ENCODE results near the gene SIPA1.

Gene SIPA1

DNA sequence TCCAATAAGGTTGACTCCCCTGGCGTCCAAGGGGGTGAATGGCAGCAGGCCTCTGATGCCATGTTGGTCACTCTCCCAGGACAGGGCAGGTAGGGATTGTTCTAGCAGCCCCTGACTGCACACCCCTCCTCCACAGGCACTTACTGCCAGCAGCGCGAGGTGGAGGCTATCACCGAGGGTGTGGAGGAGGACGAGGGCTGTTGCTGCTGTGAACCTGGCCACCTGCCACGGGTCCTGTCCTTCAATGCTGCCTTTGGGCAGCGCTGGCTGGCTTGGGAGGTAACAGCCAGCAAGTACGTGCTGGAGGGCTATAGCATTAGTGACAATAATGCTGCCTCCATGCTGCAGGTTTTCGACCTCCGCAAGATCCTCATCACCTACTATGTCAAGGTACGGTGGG lies 7.7 kb upstream of the SIPA1 start:
- in situ Hi-C loops (cut with HindIII; ENCODE audit: low pct_ligation_motif_present, low sequenced_read_pairs), result no loop called here
- peaks cover 74% of the 10 kb centered on the region for H3K36me3 ChIP-seq (replicated peaks)
- TF ChIP-seq, protein P1, sequence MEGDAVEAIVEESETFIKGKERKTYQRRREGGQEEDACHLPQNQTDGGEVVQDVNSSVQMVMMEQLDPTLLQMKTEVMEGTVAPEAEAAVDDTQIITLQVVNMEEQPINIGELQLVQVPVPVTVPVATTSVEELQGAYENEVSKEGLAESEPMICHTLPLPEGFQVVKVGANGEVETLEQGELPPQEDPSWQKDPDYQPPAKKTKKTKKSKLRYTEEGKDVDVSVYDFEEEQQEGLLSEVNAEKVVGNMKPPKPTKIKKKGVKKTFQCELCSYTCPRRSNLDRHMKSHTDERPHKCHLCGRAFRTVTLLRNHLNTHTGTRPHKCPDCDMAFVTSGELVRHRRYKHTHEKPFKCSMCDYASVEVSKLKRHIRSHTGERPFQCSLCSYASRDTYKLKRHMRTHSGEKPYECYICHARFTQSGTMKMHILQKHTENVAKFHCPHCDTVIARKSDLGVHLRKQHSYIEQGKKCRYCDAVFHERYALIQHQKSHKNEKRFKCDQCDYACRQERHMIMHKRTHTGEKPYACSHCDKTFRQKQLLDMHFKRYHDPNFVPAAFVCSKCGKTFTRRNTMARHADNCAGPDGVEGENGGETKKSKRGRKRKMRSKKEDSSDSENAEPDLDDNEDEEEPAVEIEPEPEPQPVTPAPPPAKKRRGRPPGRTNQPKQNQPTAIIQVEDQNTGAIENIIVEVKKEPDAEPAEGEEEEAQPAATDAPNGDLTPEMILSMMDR (IDR thresholded peaks at IDR 0.05; ENCODE audit: low read depth, low read length, missing control alignments), result no peak
- DNase-seq, result no peak
- H3K27me3 ChIP-seq (replicated peaks), result no peaks in the 10 kb centered on the region
- no peak overlapping the region for H3K27ac ChIP-seq
- H3K4me3 ChIP-seq (ENCODE audit: low read depth, low read length), result no peak overlapping the region

DNA sequence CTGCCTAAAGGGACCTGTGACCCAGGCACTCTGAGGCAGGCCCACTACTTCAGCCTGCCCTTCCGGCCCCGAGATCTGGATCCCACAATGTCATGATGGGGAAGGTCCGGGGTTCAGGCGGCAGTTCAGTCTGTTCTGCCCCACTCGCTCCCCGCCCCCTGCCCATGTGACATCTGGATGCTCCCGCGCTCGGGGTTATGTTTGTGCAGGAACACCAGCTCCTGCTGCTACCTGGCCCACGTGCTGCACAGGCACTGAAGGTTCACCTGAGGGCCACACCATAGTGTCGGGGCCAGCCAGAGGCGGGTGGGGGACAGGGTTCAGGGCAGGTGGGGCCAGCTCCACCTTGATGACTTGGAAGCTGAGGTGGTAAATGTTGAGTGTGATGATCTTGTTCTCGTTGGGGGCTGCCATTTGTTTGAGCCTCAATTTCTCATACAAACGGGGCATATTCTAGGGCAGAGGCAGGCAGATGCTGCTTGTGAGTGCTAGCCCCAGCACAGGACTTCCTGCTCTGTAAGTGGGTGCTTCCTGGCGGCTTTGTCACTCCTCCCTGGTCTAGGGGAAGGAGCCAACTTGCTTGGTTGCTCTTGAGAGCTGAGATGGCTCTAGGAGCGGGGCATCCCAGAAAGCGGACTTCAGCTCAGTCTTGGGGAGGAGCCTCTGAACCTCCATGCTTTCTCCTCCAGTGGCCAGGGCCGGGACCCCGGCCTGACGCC lies 4.4 kb upstream of the SIPA1 start:
- Histone ChIP-seq H3K4me3 (ENCODE audit: low read depth, low read length) (no peak overlapping the region), H3K27me3 (replicated peaks) (no peaks in the 10 kb centered on the region), H3K36me3 (replicated peaks) (peaks cover 62% of the 10 kb centered on the region), H3K27ac (no peak overlapping the region)
- in situ Hi-C loops (cut with HindIII; ENCODE audit: low pct_ligation_motif_present, low sequenced_read_pairs), result no loop called here
- no peak for DNase-seq
- TF ChIP-seq, protein P1 (IDR thresholded peaks at IDR 0.05; ENCODE audit: low read depth, low read length, missing control alignments), result no peak

DNA sequence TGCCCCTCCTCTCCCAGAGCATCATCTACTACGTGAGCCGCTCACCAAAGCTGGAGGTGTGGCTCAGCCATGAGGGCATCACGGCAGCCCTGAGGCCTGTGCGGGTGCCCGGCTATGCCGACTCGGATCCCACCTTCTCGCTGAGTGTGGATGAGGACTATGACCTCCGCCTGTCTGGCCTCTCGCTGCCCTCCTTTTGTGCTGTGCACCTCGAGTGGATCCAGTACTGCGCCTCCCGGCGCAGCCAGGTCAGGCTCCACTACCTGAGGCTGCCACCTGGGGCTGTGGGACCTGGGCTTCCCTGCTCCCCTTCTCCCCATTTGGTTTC lies 3.8 kb upstream of the SIPA1 start:
- no peak overlapping the region for H3K27ac ChIP-seq

DNA sequence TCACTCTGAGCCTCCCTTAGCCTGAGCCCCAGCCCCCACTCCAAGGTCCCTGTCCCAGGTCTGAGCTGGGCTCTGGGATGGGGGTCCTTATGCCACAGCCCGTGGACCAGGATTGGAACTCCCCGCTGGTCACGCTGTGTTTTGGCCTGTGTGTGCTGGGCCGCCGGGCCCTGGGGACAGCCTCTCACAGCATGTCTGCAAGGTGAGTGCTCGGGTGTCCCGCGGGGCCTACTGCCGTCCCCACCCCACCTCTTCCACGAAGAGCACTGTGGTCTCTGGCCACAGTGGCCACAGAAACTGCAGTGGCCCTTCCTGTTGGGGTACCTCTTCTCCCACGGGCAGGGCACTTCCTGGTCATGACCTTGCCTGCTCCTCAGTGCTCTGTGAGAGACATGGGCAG lies 3.5 kb upstream of the SIPA1 start:
- no peak overlapping the region for H3K27ac ChIP-seq
- H3K36me3 ChIP-seq (replicated peaks), result peaks cover 54% of the 10 kb centered on the region
- in situ Hi-C loops (cut with HindIII; ENCODE audit: low pct_ligation_motif_present, low sequenced_read_pairs), result no loop called here
- H3K4me3 ChIP-seq (ENCODE audit: low read depth, low read length), result no peak overlapping the region
- TF ChIP-seq, protein P1 (IDR thresholded peaks at IDR 0.05; ENCODE audit: low read depth, low read length, missing control alignments), result no peak
- H3K27me3 ChIP-seq (replicated peaks), result no peaks in the 10 kb centered on the region
- no peak for DNase-seq

More for the DNA sequence above, 3.8 kb upstream of the SIPA1 start:
- no peaks in the 10 kb centered on the region for H3K27me3 ChIP-seq (replicated peaks)
- DNase-seq, result no peak
- in situ Hi-C loops (cut with HindIII; ENCODE audit: low pct_ligation_motif_present, low sequenced_read_pairs), result no loop called here
- TF ChIP-seq, protein P1 (IDR thresholded peaks at IDR 0.05; ENCODE audit: low read depth, low read length, missing control alignments), result no peak
- H3K4me3 ChIP-seq (ENCODE audit: low read depth, low read length), result no peak overlapping the region
- H3K36me3 ChIP-seq (replicated peaks), result peaks cover 58% of the 10 kb centered on the region

DNA sequence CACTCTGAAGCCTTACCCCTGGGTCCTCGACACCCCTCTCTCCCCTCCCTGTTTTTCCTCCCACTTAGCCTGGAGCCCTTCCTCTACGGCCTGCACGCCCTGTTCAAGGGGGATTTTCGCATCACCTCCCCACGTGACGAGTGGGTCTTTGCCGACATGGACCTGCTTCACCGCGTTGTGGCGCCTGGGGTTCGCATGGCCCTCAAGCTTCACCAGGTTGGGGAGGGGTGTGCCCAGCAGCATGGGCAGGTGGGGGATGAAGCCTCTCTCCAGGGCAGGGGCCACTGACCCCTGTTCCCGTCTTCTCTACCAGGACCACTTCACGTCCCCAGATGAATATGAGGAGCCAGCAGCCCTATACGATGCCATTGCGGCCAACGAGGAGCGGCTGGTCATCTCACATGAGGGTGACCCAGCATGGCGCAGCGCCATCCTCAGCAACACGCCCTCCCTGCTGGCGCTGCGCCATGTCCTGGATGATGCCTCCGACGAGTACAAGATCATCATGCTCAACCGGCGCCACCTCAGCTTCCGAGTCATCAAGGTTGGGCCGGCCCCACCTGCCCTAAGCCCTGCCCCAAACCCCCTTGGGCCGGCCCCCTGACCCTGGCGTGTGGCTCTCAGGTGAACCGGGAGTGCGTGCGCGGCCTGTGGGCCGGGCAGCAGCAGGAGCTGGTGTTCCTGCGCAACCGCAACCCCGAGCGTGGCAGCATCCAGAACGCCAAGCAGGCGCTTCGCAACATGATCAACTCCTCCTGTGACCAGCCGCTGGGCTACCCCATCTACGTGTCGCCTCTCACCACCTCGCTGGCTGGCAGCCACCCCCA lies 2.8 kb upstream of the SIPA1 start:
- in situ Hi-C loops (cut with HindIII; ENCODE audit: low pct_ligation_motif_present, low sequenced_read_pairs), result no loop called here
- no peaks in the 10 kb centered on the region for H3K27me3 ChIP-seq (replicated peaks)
- no peak overlapping the region for H3K4me3 ChIP-seq (ENCODE audit: low read depth, low read length)
- no peak overlapping the region for H3K27ac ChIP-seq
- TF ChIP-seq, protein P1 (IDR thresholded peaks at IDR 0.05; ENCODE audit: low read depth, low read length, missing control alignments), result no peak
- no peak for DNase-seq
- peaks cover 47% of the 10 kb centered on the region for H3K36me3 ChIP-seq (replicated peaks)
